CD4-positive, alpha-beta T cell (primary cell): ENCODE data around the gene MPC1L. TPM values are rescaled to one million over a fixed set of nuclear protein-coding genes. Genes with fewer than 3 reads are reported as not detected.

ENCODE experiments used
- ATAC-seq: fragments of 200-7000 bp; cut with Tn5 transposase; one replicate; pipeline ENCODE4 v1.10.0; 2022; ENCODE audit warnings: mild to moderate bottlenecking; ENCODE audit not compliant: poor library complexity
- CTCF ChIA-PET: fragments of 350-600 bp; sonication (Branson Sonifier 250); formaldehyde crosslinking; loops from one replicate; lab custom pipeline; 2021; ENCODE audit warnings: antibody characterized with exemption, inconsistent platforms; lab: Charles Lee
- POLR2A ChIA-PET: fragments of 350-600 bp; sonication (Branson Sonifier 250); formaldehyde crosslinking; loops from one replicate; lab custom pipeline; 2021; ENCODE audit warnings: antibody characterized with exemption, inconsistent platforms; lab: Charles Lee
- DNase-seq, 14 experiments: peaks; one replicate each; pipeline ENCODE4 v3.0.0-alpha.2; 2013 to 2020; ENCODE audit warnings: mixed read lengths in 2 of 14
- H3K27ac ChIP-seq, 2 donors: one replicate each; pipeline versions ENCODE4 v1.5.1 to v1.7.0; 2013; ENCODE audit warnings: low read length in 2 of 2, low read depth in 1 of 2, mild to moderate bottlenecking in 1 of 2
- H3K27me3 ChIP-seq, 2 experiments: 1 replicate in 1 of 2; 2 replicates in 1 of 2; pipeline versions ENCODE4 v1.6.1 to v1.7.0; 2013; ENCODE audit warnings: low read length in 2 of 2, control low read depth in 1 of 2, mild to moderate bottlenecking in 1 of 2, moderate library complexity in 1 of 2; ENCODE audit not compliant: insufficient read depth in 2 of 2, control insufficient read depth in 1 of 2
- H3K36me3 ChIP-seq: one replicate; pipeline ENCODE4 v1.6.1; 2013; ENCODE audit warnings: low read length, control low read depth; ENCODE audit not compliant: insufficient read depth
- H3K4me1 ChIP-seq: one replicate; pipeline ENCODE4 v1.6.1; 2013; ENCODE audit warnings: low read length, control low read depth; ENCODE audit not compliant: insufficient read depth
- H3K4me3 ChIP-seq: one replicate; pipeline ENCODE4 v1.5.1; 2013; ENCODE audit warnings: mild to moderate bottlenecking, low read length, moderate library complexity
- H3K9me3 ChIP-seq, 2 experiments: 1 replicate in 1 of 2; 2 replicates in 1 of 2; pipeline versions ENCODE4 v1.6.1 to v1.7.0; 2013; ENCODE audit warnings: low read length in 2 of 2, mild to moderate bottlenecking in 2 of 2, control low read depth in 1 of 2, moderate library complexity in 1 of 2; ENCODE audit not compliant: control insufficient read depth in 1 of 2, insufficient read depth in 1 of 2
- H3K27ac Mint-ChIP-seq: one replicate; pipeline ENCODE4 v1.8.0; 2020; ENCODE audit warnings: mixed read lengths
- H3K27me3 Mint-ChIP-seq: one replicate; pipeline ENCODE4 v1.8.0; 2021; ENCODE audit warnings: mixed read lengths
- H3K36me3 Mint-ChIP-seq: one replicate; pipeline ENCODE4 v1.8.0; 2021; ENCODE audit warnings: low read depth, mixed read lengths
- H3K4me1 Mint-ChIP-seq: one replicate; pipeline ENCODE4 v1.8.0; 2021; ENCODE audit warnings: low read depth, mixed read lengths
- H3K4me3 Mint-ChIP-seq: one replicate; pipeline ENCODE4 v1.8.0; 2020; ENCODE audit warnings: mild to moderate bottlenecking, mixed read lengths
- H3K9me3 Mint-ChIP-seq: one replicate; pipeline ENCODE4 v1.8.0; 2020; ENCODE audit warnings: mixed read lengths
- intact Hi-C, 2 experiments: fragments of 100-400 bp; cut with DNase I in 1 of 2; cut with micrococcal nuclease in 1 of 2; formaldehyde crosslinking; loops; one replicate each; pipeline versions ENCODE4 v1.15.1 to v1.9.0; 2023 to 2025; cut with DNase I, micrococcal nuclease
- total RNA-seq, 174 experiments: library from RNA in 2 of 174; stranded (reverse) in 2 of 174; gene quantifications; one replicate each; pipeline ENCODE4 v1.2.3 and lab custom pipeline; 2021 to 2026
- TF ChIP-seq, protein P1 (sequence below): fragments of 200-600 bp; IDR thresholded peaks from one replicate; pipeline ENCODE4 v1.8.0; 2022; ENCODE audit warnings: antibody characterized with exemption, mild to moderate bottlenecking

The MPC1L gene
- total RNA-seq, 2 experiments from 2014 or later: not detected

- peak; percentile 19 for ATAC-seq
Measured at GRCh38 chrX:40646489-40647306, 23.5 kb downstream of the MPC1L start.

GRCh38 chrX:40647307-40648197 is 24.3 kb downstream of the MPC1L start, which contains the start of gene CXorf38:
Gene CXorf38, minus strand, starts transcription at chrX:40647561. Its CDS starts 41 bp downstream, at chrX:40647520.
- Histone ChIP-seq H3K9me3 (no peaks in the 10 kb centered on the region), H3K4me3 (peak within 1 kb of the TSS; percentile 80), H3K27me3 (no peaks in the 10 kb centered on the region), H3K36me3 (peaks cover 15% of the 10 kb centered on the region), H3K4me1 (peaks cover 26% of the 10 kb centered on the region), H3K27ac (peak within 1 kb of the TSS; percentile 81 to 90)
- no peaks in the 10 kb centered on the region for H3K27me3 Mint-ChIP-seq
- peaks cover 35% of the 10 kb centered on the region for H3K36me3 Mint-ChIP-seq
- ChIA-PET POLR2A (interaction anchor here (0.6 to 2.0 kb wide), 3 partner anchors 67 to 479 kb away, joined by 3 to 7 read pairs (median 5); partner anchors contain the start of genes ATP6AP2 and MED14), CTCF (interaction anchor here (0.7 to 1.7 kb wide), 5 partner anchors 67 to 146 kb away, joined by 3 to 4 read pairs (median 3); partner anchors contain the start of genes ATP6AP2 and MED14)
- peaks cover 40% of the 10 kb centered on the region for H3K4me1 Mint-ChIP-seq
- DNase-seq: peak; percentile 85 to 99 (median 92)
- peak; percentile 71 for ATAC-seq
- no peaks in the 10 kb centered on the region for H3K9me3 Mint-ChIP-seq
- H3K27ac Mint-ChIP-seq: peak within 1 kb of the TSS; percentile 91
- peak within 1 kb of the TSS; percentile 98 for H3K4me3 Mint-ChIP-seq
- TF ChIP-seq, protein P1, sequence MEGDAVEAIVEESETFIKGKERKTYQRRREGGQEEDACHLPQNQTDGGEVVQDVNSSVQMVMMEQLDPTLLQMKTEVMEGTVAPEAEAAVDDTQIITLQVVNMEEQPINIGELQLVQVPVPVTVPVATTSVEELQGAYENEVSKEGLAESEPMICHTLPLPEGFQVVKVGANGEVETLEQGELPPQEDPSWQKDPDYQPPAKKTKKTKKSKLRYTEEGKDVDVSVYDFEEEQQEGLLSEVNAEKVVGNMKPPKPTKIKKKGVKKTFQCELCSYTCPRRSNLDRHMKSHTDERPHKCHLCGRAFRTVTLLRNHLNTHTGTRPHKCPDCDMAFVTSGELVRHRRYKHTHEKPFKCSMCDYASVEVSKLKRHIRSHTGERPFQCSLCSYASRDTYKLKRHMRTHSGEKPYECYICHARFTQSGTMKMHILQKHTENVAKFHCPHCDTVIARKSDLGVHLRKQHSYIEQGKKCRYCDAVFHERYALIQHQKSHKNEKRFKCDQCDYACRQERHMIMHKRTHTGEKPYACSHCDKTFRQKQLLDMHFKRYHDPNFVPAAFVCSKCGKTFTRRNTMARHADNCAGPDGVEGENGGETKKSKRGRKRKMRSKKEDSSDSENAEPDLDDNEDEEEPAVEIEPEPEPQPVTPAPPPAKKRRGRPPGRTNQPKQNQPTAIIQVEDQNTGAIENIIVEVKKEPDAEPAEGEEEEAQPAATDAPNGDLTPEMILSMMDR: no peak
- intact Hi-C loops: loop anchor here (1.0 to 10.0 kb wide), 3 partner anchors 63 to 677 kb away; partner anchors contain the start of genes ATP6AP2 (in 1 of the 2) and MED14 (in 1 of the 2)

More at GRCh38 chrX:40646489-40647306, 23.5 kb downstream of the MPC1L start:
- peak overlapping the region; percentile 69 to 90 for H3K27ac ChIP-seq
- H3K27me3 ChIP-seq: no peaks in the 10 kb centered on the region
- Mint-ChIP-seq H3K4me1 (peaks cover 46% of the 10 kb centered on the region), H3K27ac (peak overlapping the region; percentile 91), H3K27me3 (no peaks in the 10 kb centered on the region), H3K4me3 (peak overlapping the region; percentile 98), H3K9me3 (no peaks in the 10 kb centered on the region), H3K36me3 (peaks cover 40% of the 10 kb centered on the region)
- H3K4me1 ChIP-seq: peaks cover 32% of the 10 kb centered on the region
- intact Hi-C loops: loop anchor here (1.0 to 10.0 kb wide), 3 partner anchors 62 to 678 kb away; partner anchors contain the start of genes ATP6AP2 (in 1 of the 2) and MED14 (in 1 of the 2)
- ChIA-PET POLR2A (interaction anchor here (0.6 to 2.0 kb wide), 3 partner anchors 66 to 480 kb away, joined by 3 to 7 read pairs (median 5); partner anchors contain the start of genes ATP6AP2 and MED14), CTCF (interaction anchor here (1.2 to 1.7 kb wide), 3 partner anchors 66 to 147 kb away, joined by 3 to 4 read pairs (median 3); partner anchors contain the start of gene ATP6AP2)
- DNase-seq: peak in 10 of 14 experiments; percentile 2 to 51 (median 15)
- H3K4me3 ChIP-seq: peak overlapping the region; percentile 80
- peaks cover 18% of the 10 kb centered on the region for H3K36me3 ChIP-seq
- TF ChIP-seq, protein P1: no peak
- no peaks in the 10 kb centered on the region for H3K9me3 ChIP-seq
